Osteoblast (primary cell): Measurements from ENCODE around the gene EEF1A2. TPM values are rescaled to one million over a fixed set of nuclear protein-coding genes. Genes with fewer than 3 reads are reported as not detected.

Experiments
- DNase-seq: peaks from one replicate; pipeline ENCODE4 v3.0.0; 2011; ENCODE audit warnings: low spot score, mixed read lengths; ENCODE audit not compliant: insufficient read length; ENCODE audit errors: missing footprints
- H2AFZ ChIP-seq: 2 replicates; pipeline ENCODE4 v1.6.0; 2011; ENCODE audit warnings: mild to moderate bottlenecking, low read length
- H3K27ac ChIP-seq: 2 replicates; pipeline ENCODE4 v1.5.1; 2011; ENCODE audit warnings: mild to moderate bottlenecking, low read depth, low read length, moderate library complexity
- H3K27me3 ChIP-seq: 2 replicates; pipeline ENCODE4 v1.6.0; 2012; ENCODE audit warnings: mild to moderate bottlenecking, control low read depth, inconsistent platforms, low read length, moderate library complexity; ENCODE audit not compliant: insufficient read depth
- H3K36me3 ChIP-seq: 2 replicates; pipeline ENCODE4 v1.5.1; 2011; ENCODE audit warnings: mild to moderate bottlenecking, low read length, control low read depth, moderate library complexity; ENCODE audit not compliant: insufficient read depth
- H3K4me1 ChIP-seq: 2 replicates; pipeline ENCODE4 v1.5.1; 2011; ENCODE audit warnings: mild to moderate bottlenecking, low read length, control low read depth, moderate library complexity; ENCODE audit not compliant: insufficient read depth
- H3K4me2 ChIP-seq: 2 replicates; pipeline ENCODE4 v1.6.0; 2011; ENCODE audit warnings: mild to moderate bottlenecking, low read length; ENCODE audit not compliant: insufficient read depth
- H3K4me3 ChIP-seq: fragments of 200-600 bp; sonication (generic); 3 replicates; pipeline ENCODE4 v1.5.1; 2012; ENCODE audit warnings: mild to moderate bottlenecking, low read length, inconsistent platforms; ENCODE audit not compliant: insufficient read depth
- H3K79me2 ChIP-seq: 2 replicates; pipeline ENCODE4 v1.6.0; 2012; ENCODE audit warnings: mild to moderate bottlenecking, low read length, control low read depth, inconsistent platforms; ENCODE audit not compliant: insufficient read depth
- H3K9me3 ChIP-seq: 2 replicates; pipeline ENCODE4 v1.5.1; 2011; ENCODE audit warnings: low read depth, low read length, control low read depth
- H4K20me1 ChIP-seq: 2 replicates; pipeline ENCODE4 v1.6.0; 2012; ENCODE audit warnings: mild to moderate bottlenecking, low read length, control low read depth; ENCODE audit not compliant: insufficient read depth
- CTCF ChIP-seq: IDR thresholded peaks from 2 replicates; pipeline ENCODE4 v1.5.1; 2011; ENCODE audit warnings: mild to moderate bottlenecking, low read depth, low read length, moderate library complexity; ENCODE audit errors: extremely low read depth
- total RNA-seq: library from RNA; depleted of rRNA; stranded (reverse); fragments of >200 nt; gene quantifications from 2 replicates; pipeline ENCODE4 v1.2.3, GENCODE V29; 2012

EEF1A2 gene
- total RNA-seq, 1 donor: not detected

DNA sequence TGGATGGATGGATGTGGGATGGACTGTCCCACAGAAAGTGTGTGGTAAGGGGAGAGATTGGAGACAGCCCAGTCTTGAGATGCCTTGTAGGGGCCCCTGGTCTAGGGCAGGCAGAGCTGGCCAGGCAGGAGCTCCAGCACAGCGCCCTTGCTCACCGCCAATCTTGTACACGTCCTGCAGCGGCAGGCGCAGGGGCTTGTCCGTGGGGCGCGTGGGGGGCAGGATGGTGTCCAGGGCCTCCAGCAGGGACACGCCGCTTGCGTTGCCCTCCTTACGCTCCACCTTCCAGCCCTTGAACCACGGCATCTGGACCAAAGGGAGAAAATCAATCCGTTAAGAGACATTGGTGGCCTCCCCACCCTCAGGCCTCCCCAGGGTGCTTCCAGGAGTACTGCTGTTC, 5.9 kb downstream of the EEF1A2 start:
- H3K27me3 ChIP-seq: peaks cover 20% of the 10 kb centered on the region

GRCh38 chr20:63492518-63492917, 6.4 kb downstream of the EEF1A2 start:
- Histone ChIP-seq H3K9me3 (no peaks in the 10 kb centered on the region), H2AFZ (no peak overlapping the region), H3K27ac (no peak overlapping the region), H3K27me3 (peaks cover 18% of the 10 kb centered on the region), H3K4me3 (no peak overlapping the region), H4K20me1 (no peaks in the 10 kb centered on the region), H3K4me2 (no peak overlapping the region), H3K79me2 (no peaks in the 10 kb centered on the region), H3K4me1 (peaks cover 4% of the 10 kb centered on the region), H3K36me3 (no peaks in the 10 kb centered on the region)
- no peak for TF ChIP-seq CTCF
- DNase-seq: no peak

More for the DNA sequence above, 5.9 kb downstream of the EEF1A2 start:
- Histone ChIP-seq H3K9me3 (no peaks in the 10 kb centered on the region), H3K4me3 (no peak overlapping the region), H3K27ac (no peak overlapping the region), H4K20me1 (no peaks in the 10 kb centered on the region), H2AFZ (no peak overlapping the region), H3K4me1 (peaks cover 4% of the 10 kb centered on the region), H3K79me2 (no peaks in the 10 kb centered on the region), H3K36me3 (no peaks in the 10 kb centered on the region), H3K4me2 (no peak overlapping the region)
- peak; percentile 29 for DNase-seq
- TF ChIP-seq CTCF: no peak

DNA sequence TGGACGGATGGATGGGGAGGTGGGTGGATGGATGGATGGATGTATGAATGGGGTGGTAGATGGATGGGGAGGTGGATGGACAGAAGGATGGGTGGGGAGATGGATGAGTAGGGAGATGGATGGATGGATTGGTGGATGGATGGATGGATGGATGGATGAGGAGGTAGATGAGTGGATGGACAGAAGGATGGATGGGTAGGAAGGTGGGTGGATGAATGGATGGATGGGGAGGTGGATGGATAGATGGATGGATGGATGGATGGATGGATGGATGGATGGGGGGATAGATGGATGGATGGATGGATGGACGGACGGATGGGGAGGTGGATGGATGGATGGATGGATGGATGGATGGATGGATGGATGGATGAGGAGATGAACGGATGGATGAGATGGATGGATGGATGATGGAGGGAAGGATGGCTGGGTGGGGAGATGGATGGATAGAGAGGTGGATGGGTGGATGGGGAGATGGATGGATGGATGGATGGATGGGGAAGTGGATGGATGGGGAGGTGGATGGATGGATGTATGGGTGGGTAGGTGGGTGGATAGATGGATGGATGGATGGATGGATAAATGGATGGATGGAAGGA, 7.2 kb downstream of the EEF1A2 start:
- Histone ChIP-seq H3K27ac (no peak overlapping the region), H4K20me1 (no peaks in the 10 kb centered on the region), H3K9me3 (no peaks in the 10 kb centered on the region), H3K27me3 (peaks cover 16% of the 10 kb centered on the region), H3K4me2 (no peak overlapping the region), H3K79me2 (no peaks in the 10 kb centered on the region), H2AFZ (no peak overlapping the region), H3K4me3 (no peak overlapping the region), H3K36me3 (no peaks in the 10 kb centered on the region), H3K4me1 (peaks cover 4% of the 10 kb centered on the region)
- TF ChIP-seq CTCF: no peak
- no peak for DNase-seq

- Histone ChIP-seq H3K9me3 (no peaks in the 10 kb centered on the region), H4K20me1 (no peaks in the 10 kb centered on the region), H3K27me3 (peaks cover 15% of the 10 kb centered on the region), H3K27ac (no peak overlapping the region), H3K4me1 (no peaks in the 10 kb centered on the region), H2AFZ (no peak overlapping the region), H3K36me3 (no peaks in the 10 kb centered on the region), H3K79me2 (no peaks in the 10 kb centered on the region), H3K4me3 (no peak overlapping the region), H3K4me2 (no peak overlapping the region)
- no peak for TF ChIP-seq CTCF
- DNase-seq: peak; percentile 67
Measured at GRCh38 chr20:63491078-63491477, 7.8 kb downstream of the EEF1A2 start.
